Lower leg skin (tissue), 4 donors: ENCODE data around the gene STIM1. TPM values are rescaled to one million over a fixed set of nuclear protein-coding genes. Genes with fewer than 3 reads are reported as not detected.

Experiments
- DNase-seq, 2 donors: peaks; one replicate each; pipeline ENCODE4 v3.0.0-alpha.2; 2019; ENCODE audit warnings: low spot score in 2 of 2
- H3K4me3 ChIP-seq: fragments of 200-600 bp; sonication (generic); 2 replicates; pipeline ENCODE4 v1.5.1; 2017; ENCODE audit warnings: mild to moderate bottlenecking, low read depth; ENCODE audit not compliant: poor library complexity, severe bottlenecking
- POLR2A ChIP-seq, 2 donors: fragments of 450-650 bp; IDR thresholded peaks; one replicate each; pipeline ENCODE4 v1.6.1; 2016 to 2017; ENCODE audit warnings: antibody characterized with exemption in 2 of 2, mild to moderate bottlenecking in 1 of 2, moderate library complexity in 1 of 2
- WGBS, 2 donors: methylation state at CpG; one replicate each; pipeline ENCODE4 v1.1.5; 2018; 5-methylcytosine and 5-hydroxymethylcytosine counted together
- intact Hi-C: fragments of 100-400 bp; cut with DNase I; formaldehyde crosslinking; loops from one replicate; pipeline ENCODE4 v1.15.0; 2023; ENCODE audit warnings: low total_unique reads
- total RNA-seq, 4 donors: library from RNA; depleted of rRNA; stranded (reverse); fragments of >200 nt; gene quantifications; one replicate each; pipeline ENCODE4 v1.1.0, GENCODE V29; 2016
- TF ChIP-seq, protein P1 (sequence below), 3 donors: fragments of 450-650 bp; IDR thresholded peaks; one replicate each; pipeline ENCODE4 v1.5.1; 2016; ENCODE audit warnings: antibody characterized with exemption in 3 of 3, mild to moderate bottlenecking in 3 of 3, moderate library complexity in 2 of 3

Gene STIM1
- total RNA-seq, 4 donors from 2014 or later = 43.7 to 75.9 (median 64.9) TPM

DNA sequence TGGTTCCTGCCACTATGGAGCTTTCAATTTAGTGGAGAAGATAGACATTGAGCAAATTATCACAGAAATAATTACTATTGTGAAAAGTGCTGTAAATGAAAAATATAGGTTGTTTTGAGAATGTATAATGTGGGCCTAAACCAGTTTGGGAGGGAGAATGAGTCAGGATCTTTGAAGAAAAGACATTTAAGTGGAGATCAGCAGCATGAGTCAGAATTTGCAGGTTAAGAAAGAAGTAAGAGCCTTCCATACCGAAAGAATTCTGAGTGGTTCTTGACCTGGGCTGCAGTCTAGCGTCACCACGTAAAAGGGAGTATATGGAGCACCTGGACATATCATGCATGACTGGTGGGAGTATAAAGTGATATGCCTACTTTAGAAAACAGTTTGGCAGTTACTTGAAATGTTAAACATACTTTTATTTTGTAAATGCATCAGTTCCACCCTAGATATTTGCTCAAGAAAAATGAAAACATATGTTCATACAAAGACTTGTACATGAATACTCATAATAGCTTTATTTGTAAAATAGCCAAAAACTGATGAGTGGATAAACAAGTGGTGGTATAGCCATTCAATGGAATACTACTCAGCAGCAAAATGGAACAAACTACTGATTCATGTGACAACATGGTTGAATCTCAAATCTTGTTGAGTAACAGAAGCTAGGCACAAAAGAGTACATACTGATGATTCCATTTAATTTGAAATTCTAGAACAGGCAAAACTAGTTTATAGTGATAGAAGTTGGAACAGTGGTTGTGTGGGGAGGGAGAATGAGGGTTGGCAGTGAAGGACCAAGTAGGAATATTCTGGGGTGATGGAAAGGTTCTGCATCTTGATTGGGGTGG is 99.2 kb downstream of the STIM1 start:
- no peak for TF ChIP-seq POLR2A (IDR thresholded peaks at IDR 0.05)
- TF ChIP-seq, protein P1, sequence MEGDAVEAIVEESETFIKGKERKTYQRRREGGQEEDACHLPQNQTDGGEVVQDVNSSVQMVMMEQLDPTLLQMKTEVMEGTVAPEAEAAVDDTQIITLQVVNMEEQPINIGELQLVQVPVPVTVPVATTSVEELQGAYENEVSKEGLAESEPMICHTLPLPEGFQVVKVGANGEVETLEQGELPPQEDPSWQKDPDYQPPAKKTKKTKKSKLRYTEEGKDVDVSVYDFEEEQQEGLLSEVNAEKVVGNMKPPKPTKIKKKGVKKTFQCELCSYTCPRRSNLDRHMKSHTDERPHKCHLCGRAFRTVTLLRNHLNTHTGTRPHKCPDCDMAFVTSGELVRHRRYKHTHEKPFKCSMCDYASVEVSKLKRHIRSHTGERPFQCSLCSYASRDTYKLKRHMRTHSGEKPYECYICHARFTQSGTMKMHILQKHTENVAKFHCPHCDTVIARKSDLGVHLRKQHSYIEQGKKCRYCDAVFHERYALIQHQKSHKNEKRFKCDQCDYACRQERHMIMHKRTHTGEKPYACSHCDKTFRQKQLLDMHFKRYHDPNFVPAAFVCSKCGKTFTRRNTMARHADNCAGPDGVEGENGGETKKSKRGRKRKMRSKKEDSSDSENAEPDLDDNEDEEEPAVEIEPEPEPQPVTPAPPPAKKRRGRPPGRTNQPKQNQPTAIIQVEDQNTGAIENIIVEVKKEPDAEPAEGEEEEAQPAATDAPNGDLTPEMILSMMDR (IDR thresholded peaks at IDR 0.05) = no peak
- WGBS, 2 donors = 90 to 91% methylated on average over 3 of the region's 3 CpGs
- intact Hi-C loops = no loop called here
- H3K4me3 ChIP-seq = no peak overlapping the region
- DNase-seq = no peak

DNA sequence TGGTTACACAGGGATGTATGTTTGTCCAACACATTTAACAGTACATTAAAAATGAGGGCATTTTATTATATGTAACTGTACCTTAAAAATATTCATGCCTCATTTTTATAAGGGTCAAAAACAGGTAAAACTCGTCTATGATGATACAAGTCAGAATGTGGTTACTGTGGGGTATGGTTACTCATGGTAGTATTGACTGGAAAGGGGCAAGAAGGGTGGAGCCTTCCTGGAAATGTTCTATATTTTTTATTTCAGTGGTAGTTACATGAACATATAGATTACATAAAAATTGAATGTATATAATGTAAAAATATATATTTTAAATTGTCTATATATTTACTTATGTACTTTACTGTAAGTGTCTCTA is 99.8 kb downstream of the STIM1 start:
- no peak for TF ChIP-seq POLR2A (IDR thresholded peaks at IDR 0.05)
- TF ChIP-seq, protein P1 (IDR thresholded peaks at IDR 0.05) = no peak
- no peak for DNase-seq
- intact Hi-C loops = no loop called here
- 70 to 79% methylated on average over 1 of the region's 1 CpG for WGBS, 2 donors
- no peak overlapping the region for H3K4me3 ChIP-seq

DNA sequence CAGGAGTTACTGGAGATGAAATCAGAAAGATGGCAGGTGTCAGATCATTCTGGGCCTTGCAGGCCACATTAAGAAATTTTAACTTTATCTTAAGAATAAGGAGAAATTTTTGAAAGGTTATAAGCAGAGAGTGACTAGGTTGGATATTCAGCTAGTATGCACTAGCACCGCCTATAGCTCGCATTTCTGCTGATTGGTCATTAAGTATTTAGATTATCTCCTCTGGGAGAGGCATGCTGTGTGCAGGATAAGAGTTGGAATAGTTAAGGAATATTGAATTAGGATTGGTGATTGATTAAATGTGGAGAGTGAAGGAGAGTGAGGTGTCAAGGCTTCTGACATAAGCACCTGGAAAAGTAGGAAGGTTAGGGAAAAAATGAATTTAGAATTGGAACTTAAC is 100.6 kb downstream of the STIM1 start:
- intact Hi-C loops = no loop called here
- 92 to 94% methylated on average over 2 of the region's 2 CpGs for WGBS, 2 donors
- DNase-seq = no peak
- H3K4me3 ChIP-seq = no peak overlapping the region
- TF ChIP-seq, protein P1 (IDR thresholded peaks at IDR 0.05) = no peak
- no peak for TF ChIP-seq POLR2A (IDR thresholded peaks at IDR 0.05)

DNA sequence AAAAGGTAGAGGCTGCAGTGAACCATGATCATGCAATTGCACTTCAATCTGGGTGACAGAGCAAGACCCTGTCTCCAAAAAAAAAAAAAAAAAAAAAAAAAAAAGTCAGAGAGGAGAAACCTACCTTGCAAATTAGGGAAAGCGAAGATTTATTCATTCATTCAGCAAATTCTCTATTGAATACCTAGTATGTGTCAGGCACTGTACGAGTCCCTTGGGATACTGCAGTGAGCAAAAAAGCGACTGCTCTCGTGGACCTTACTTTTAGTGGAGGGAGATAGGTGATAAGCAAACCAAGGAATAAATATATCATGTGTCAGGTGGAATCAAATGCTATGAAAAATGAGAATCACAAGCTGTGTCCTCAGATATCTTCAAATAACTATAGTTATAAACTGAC is 101.3 kb downstream of the STIM1 start:
- DNase-seq = no peak
- no peak overlapping the region for H3K4me3 ChIP-seq
- 94 to 96% methylated on average over 4 of the region's 4 CpGs for WGBS, 2 donors
- TF ChIP-seq, protein P1 (IDR thresholded peaks at IDR 0.05) = no peak
- intact Hi-C loops = no loop called here

DNA sequence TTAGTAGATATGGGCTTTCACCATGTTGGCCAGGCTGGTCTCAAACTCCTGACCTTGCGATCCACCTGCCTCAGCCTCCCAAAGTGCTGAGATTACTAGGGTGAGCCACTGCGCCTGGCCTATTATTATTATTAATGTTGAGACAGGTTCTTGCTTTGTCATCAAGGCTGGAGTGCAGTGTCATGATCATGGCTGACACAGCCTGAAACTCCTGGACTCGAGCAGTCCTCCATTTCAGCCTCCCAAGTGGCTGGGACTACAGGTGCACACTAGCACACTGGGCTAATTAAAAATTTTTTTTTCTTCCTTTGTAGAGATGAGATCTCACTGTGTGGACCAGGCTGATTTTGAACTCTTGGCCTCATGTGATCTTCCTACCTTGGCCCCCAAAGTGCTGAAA is 102.0 kb downstream of the STIM1 start:
- no peak for TF ChIP-seq POLR2A (IDR thresholded peaks at IDR 0.05)
- TF ChIP-seq, protein P1 (IDR thresholded peaks at IDR 0.05) = no peak
- H3K4me3 ChIP-seq = no peak overlapping the region
- DNase-seq = no peak
- WGBS, 2 donors = 90 to 94% methylated on average over 3 of the region's 3 CpGs
- intact Hi-C loops = no loop called here

DNA sequence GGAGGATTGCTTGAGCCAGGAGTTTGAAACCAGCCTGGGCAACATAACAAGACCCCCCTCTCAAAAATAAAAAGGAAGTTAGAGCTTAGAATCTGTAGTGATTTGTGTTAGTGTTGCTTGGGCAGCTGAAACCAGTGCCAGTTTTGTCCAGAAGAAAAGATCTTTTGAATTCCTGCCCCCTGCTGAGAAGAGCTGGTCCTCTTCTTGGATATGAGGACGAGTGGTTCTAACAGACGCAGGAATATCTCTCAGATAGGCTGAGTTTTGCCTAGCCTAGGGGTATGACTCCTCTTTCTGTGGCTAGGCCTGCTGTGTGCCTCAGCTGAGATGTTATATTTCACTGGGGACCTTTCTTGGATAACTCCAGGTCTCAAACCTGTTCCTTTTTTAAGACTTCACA is 102.8 kb downstream of the STIM1 start:
- 40 to 59% methylated on average over 2 of the region's 2 CpGs for WGBS, 2 donors
- intact Hi-C loops = no loop called here
- no peak for DNase-seq

More for the DNA sequence above, 102.8 kb downstream of the STIM1 start:
- H3K4me3 ChIP-seq = no peak overlapping the region
- no peak for TF ChIP-seq POLR2A (IDR thresholded peaks at IDR 0.05)
- TF ChIP-seq, protein P1 (IDR thresholded peaks at IDR 0.05) = no peak
